Hematopoietic multipotent progenitor cell treated with erythropoietin and hydrocortisone succinate and interleukin-3 and kit ligand, for 6 days (in vitro differentiated cells): ENCODE data around the gene PSD4.

Source experiments
- DNase-seq: peaks from one replicate; pipeline ENCODE4 v3.0.0-alpha.2; 2015

PSD4 gene

GRCh38 chr2:113173542-113174375 lies at the start of gene PSD4:
TSS of gene PSD4 (plus strand) at chr2:113173971. CDS start at chr2:113182457, 8,486 bp downstream.
- DNase-seq: peak; percentile 96

GRCh38 chr2:113124181-113124961 lies 49.4 kb upstream of the PSD4 start:
- peak; percentile 61 for DNase-seq

GRCh38 chr2:113124984-113125855 lies 48.6 kb upstream of the PSD4 start:
- DNase-seq: no peak

DNA sequence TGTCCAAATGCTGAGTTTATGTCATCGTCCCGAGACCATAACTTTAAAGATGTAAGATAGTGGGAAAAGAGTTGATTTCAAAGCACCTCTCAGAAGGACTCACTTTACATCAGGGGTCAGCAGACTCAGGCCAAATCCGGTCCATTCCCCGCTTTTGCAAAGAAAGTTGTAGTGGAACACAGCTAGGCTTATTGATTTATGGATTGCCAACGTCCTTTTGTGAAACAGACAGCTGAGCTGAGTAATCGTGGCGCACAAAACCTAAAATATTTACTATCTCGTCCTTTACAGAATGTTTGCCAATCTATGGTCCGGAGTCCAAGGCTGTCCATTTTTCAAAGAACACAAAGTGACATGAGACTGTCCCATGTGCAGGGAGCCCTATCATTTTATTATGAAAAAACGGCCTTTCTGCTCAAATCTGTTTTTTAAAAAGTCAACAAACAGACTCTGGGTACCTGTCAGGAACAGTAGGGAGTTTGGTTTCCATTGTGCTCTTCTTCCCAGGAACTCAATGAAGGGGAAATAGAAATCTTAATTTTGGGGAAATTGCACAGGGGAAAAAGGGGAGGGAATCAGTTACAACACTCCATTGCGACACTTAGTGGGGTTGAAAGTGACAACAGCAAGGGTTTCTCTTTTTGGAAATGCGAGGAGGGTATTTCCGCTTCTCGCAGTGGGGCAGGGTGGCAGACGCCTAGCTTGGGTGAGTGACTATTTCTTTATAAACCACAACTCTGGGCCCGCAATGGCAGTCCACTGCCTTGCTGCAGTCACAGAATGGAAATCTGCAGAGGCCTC lies 46.7 kb upstream of the PSD4 start, which contains the start of gene IL1RN:
Gene IL1RN, plus strand, starts transcription at position 754 of the 801 bp plus-strand sequence. Its CDS starts 27 bp downstream, at position 781.
- DNase-seq: peak; percentile 45

DNA sequence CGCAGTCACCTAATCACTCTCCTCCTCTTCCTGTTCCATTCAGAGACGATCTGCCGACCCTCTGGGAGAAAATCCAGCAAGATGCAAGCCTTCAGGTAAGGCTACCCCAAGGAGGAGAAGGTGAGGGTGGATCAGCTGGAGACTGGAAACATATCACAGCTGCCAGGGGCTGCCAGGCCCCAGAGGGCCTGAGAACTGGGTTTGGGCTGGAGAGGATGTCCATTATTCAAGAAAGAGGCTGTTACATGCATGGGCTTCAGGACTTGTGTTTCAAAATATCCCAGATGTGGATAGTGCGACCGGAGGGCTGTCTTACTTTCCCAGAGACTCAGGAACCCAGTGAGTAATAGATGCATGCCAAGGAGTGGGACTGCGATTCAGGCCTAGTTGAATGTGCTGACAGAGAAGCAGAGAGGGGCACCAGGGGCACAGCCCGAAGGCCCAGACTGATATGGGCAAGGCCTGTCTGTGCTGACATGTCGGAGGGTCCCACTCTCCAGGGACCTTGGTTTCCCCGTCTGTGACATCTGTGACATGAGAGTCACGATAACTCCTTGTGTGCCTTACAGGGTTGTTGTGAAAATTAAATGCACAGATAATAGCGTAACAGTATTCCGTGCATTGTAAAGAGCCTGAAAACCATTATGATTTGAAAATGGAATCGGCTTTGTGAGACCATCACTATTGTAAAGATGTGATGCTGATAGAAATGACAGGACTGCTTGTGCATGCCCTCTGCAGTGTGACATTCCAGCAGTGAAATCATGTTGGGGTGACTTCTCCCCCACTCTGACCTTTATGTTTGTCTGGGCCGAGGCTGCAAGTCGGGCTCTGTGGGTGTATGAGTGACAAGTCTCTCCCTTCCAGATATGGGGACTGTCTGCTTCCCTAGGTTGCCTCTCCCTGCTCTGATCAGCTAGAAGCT lies 45.9 kb upstream of the PSD4 start:
- DNase-seq: no peak

DNA sequence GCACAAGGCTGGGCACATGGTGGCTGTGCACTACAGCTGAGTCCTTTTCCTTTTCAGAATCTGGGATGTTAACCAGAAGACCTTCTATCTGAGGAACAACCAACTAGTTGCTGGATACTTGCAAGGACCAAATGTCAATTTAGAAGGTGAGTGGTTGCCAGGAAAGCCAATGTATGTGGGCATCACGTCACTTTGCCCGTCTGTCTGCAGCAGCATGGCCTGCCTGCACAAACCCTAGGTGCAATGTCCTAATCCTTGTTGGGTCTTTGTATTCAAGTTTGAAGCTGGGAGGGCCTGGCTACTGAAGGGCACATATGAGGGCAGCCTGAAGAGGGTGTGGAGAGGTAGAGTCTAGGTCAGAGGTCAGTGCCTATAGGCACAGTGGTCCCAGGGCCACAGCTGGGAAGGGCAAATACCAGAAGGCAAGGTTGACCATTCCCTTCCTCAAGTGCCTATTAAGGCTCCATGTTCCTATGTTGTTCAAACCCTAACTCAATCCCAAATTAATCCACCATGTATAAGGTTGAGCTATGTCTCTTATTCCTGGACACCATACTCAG lies 44.2 kb upstream of the PSD4 start:
- DNase-seq: no peak

DNA sequence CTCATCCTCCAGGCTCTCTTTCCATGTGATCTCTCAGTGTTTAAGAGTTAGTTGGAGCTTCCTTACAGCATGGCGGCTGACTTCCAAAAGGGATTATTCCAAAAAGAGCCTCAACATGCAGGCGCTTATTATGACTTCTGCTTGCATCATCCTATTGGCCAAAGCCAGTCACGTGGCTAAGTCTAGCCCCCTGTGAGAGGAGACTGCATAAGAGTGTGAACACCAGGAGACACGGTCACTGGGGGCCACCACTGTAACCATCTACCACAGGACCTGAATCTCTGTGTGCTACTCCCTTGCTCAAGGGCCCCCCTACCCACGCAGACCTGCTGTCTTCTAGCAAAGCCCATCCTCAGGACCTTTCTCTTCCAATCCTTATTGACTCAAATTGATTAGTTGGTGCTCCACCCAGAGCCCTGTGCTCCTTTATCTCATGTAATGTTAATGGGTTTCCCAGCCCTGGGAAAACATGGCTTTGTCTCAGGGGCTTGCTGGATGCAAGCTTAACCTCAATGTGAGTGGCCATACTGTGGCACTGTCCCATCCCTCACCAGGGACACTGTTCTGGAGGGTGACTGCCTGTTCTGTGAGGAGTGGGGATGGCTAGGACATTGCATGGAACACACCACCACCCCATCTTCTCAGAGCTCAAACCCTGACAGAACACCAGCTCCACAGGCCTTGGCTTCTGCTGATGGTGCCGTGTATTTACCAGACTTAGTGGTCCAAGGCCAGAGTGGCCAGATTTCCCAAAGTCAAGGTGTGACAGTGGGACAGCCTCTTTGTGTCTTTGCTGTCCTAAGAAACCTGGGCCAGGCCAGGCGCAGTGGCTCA lies 42.2 kb upstream of the PSD4 start:
- no peak for DNase-seq

DNA sequence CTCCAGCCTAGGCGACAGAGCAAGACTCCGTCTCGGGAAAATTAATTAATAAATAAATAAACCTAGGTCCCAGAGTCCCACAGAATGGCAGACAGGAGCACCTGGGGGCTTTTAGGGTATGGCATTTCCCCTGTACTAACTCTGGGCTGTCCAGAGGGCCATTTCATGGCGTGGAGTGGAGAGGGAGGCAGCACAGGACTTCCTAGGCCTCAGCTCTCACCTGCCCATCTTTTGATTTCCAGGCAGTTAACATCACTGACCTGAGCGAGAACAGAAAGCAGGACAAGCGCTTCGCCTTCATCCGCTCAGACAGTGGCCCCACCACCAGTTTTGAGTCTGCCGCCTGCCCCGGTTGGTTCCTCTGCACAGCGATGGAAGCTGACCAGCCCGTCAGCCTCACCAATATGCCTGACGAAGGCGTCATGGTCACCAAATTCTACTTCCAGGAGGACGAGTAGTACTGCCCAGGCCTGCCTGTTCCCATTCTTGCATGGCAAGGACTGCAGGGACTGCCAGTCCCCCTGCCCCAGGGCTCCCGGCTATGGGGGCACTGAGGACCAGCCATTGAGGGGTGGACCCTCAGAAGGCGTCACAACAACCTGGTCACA lies 41.3 kb upstream of the PSD4 start:
- no peak for DNase-seq

DNA sequence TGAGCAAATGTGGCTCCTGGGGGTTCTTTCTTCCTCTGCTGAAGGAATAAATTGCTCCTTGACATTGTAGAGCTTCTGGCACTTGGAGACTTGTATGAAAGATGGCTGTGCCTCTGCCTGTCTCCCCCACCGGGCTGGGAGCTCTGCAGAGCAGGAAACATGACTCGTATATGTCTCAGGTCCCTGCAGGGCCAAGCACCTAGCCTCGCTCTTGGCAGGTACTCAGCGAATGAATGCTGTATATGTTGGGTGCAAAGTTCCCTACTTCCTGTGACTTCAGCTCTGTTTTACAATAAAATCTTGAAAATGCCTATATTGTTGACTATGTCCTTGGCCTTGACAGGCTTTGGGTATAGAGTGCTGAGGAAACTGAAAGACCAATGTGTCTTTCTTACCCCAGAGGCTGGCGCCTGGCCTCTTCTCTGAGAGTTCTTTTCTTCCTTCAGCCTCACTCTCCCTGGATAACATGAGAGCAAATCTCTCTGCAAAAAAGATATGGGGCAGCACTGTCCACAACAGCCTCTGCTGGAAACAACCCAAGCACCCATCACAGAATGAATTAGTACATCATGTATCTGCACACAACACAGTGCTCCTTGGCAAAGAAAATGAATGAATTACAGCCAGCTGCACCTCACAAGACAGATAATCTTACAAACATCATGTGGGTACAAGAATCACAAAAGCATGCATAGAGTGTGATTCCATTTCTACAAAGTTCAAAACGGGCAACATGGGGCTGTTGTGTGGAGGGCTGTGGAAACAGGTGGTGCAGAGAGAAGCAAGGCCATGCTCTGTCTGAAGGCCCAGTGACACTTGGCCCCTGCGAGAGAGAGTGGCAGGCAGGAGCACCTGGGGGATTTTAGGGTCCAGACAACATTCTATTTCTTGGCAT lies 39.8 kb upstream of the PSD4 start:
- no peak for DNase-seq

DNA sequence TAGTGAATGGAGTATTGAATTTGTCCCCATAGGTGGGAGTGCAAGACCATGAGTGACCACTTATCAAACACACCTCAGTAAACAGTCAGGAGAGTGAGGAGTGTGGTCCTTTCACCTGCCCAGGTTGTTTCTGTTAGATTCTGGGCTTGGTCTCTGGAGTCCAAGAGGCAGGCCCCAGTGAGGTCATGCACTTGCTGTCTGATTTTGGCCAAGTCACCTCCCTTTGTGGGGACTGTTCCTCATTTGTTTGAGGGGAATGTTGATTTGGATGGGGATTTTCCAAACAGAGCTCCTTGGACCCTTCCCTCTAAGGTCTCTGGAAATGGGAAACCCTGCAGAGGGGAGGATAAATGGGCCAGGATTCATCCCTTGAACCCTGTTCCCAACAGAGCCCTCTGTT lies 39.1 kb upstream of the PSD4 start:
- no peak for DNase-seq

GRCh38 chr2:113135317-113135716 lies 38.5 kb upstream of the PSD4 start:
- DNase-seq: no peak

- DNase-seq: peak; percentile 78
Measured at GRCh38 chr2:113136828-113137775, 36.7 kb upstream of the PSD4 start.

- DNase-seq: no peak
Measured at GRCh38 chr2:113137827-113138226, 35.9 kb upstream of the PSD4 start.

- DNase-seq: peak; percentile 90
Measured at GRCh38 chr2:113138428-113139322, 35.1 kb upstream of the PSD4 start.

GRCh38 chr2:113141451-113141850 lies 32.3 kb upstream of the PSD4 start:
- DNase-seq: no peak

DNA sequence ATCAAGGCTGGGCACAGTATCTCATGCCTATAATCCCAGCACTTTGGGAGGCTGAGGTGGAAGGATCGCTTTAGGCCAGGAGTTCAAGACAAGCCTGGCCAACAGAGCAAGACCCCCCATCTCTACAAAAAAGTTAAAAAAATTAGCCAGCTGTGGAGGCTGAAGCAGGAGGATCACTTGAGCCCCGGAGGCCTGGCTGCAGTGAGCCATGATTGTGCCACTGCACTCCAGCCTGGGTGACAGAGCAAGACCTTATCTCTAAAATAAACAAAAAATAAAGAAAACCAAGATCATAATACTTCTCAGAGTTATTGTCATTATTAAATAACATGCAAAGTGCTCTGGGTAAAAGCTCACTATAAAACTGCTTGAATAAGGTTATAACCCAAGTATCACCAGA lies 31.5 kb upstream of the PSD4 start:
- no peak for DNase-seq
